ENCODE data around the gene ESR1.

The ESR1 gene

DNA sequence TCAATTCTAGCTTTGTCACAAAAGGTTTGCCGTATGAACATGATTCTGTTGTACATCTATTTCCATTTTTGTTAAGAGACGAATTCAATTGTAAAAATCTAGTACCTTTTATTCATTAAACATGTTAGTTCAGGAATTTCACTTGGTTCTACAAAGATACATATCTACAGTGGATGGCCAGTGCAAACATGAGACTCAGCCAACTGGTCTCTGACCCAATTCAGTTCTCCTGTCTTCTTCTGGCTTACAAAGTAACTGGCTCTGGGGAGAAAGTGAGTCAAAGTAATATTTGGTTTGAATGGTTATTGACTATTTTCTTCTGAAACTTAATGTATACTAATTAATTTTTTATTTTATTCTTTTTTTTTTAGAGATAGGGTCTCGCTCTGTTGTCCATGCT, 70.0 kb downstream of the ESR1 start:
- Histone ChIP-seq H2AFZ (ENCODE audit: low read depth) (no peak overlapping the region), H3K27me3 (ENCODE audit: insufficient read depth, low read depth) (no peaks in the 10 kb centered on the region), H3K4me3 (IDR thresholded peaks at IDR 0.05; ENCODE audit: insufficient read depth, low read depth, low read length) (no peak overlapping the region), H3K4me2 (no peak overlapping the region), H4K20me1 (ENCODE audit: insufficient read depth) (no peaks in the 10 kb centered on the region), H3K36me3 (ENCODE audit: insufficient read depth) (no peaks in the 10 kb centered on the region), H3K79me2 (ENCODE audit: insufficient read depth, low read depth) (no peaks in the 10 kb centered on the region), H3K9ac (no peak overlapping the region), H3K4me1 (ENCODE audit: low read depth, poor library complexity, severe bottlenecking) (no peaks in the 10 kb centered on the region), H3K27ac (no peak overlapping the region)
- TF ChIP-seq, protein P1, sequence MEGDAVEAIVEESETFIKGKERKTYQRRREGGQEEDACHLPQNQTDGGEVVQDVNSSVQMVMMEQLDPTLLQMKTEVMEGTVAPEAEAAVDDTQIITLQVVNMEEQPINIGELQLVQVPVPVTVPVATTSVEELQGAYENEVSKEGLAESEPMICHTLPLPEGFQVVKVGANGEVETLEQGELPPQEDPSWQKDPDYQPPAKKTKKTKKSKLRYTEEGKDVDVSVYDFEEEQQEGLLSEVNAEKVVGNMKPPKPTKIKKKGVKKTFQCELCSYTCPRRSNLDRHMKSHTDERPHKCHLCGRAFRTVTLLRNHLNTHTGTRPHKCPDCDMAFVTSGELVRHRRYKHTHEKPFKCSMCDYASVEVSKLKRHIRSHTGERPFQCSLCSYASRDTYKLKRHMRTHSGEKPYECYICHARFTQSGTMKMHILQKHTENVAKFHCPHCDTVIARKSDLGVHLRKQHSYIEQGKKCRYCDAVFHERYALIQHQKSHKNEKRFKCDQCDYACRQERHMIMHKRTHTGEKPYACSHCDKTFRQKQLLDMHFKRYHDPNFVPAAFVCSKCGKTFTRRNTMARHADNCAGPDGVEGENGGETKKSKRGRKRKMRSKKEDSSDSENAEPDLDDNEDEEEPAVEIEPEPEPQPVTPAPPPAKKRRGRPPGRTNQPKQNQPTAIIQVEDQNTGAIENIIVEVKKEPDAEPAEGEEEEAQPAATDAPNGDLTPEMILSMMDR (conservative IDR thresholded peaks at IDR 0.05; ENCODE audit: low read depth, low read length) = no peak

DNA sequence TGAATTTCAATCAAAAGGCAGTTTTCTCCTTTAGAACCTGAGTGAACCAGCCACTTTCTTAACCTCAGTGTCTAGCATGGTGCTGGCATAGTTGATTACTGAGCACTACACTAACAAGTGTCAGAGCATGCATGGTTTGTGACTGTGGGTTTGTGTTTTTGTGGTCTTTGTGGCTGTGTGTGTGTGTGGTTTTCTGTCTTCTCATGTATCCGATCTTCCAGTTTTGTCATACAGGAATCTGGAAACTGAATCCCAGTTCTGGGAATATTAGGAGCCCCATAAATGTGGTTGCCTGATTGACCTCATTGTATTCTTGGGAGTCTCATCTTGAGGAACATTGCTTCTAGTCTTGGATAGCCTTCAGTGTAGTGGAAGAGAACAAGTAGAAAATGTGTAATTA, 73.7 kb downstream of the ESR1 start:
- H3K27me3 ChIP-seq (ENCODE audit: insufficient read depth, low read depth) = no peaks in the 10 kb centered on the region
- no peaks in the 10 kb centered on the region for H3K36me3 ChIP-seq (ENCODE audit: insufficient read depth)
- H3K27ac ChIP-seq = no peak overlapping the region
- H3K9ac ChIP-seq = no peak overlapping the region
- H2AFZ ChIP-seq (ENCODE audit: low read depth) = no peak overlapping the region
- TF ChIP-seq, protein P1 (conservative IDR thresholded peaks at IDR 0.05; ENCODE audit: low read depth, low read length) = no peak
- no peaks in the 10 kb centered on the region for H3K79me2 ChIP-seq (ENCODE audit: insufficient read depth, low read depth)
- H3K4me2 ChIP-seq = no peak overlapping the region
- H4K20me1 ChIP-seq (ENCODE audit: insufficient read depth) = no peaks in the 10 kb centered on the region
- peaks cover 13% of the 10 kb centered on the region for H3K4me1 ChIP-seq (ENCODE audit: low read depth, poor library complexity, severe bottlenecking)
- H3K4me3 ChIP-seq (IDR thresholded peaks at IDR 0.05; ENCODE audit: insufficient read depth, low read depth, low read length) = no peak overlapping the region

DNA sequence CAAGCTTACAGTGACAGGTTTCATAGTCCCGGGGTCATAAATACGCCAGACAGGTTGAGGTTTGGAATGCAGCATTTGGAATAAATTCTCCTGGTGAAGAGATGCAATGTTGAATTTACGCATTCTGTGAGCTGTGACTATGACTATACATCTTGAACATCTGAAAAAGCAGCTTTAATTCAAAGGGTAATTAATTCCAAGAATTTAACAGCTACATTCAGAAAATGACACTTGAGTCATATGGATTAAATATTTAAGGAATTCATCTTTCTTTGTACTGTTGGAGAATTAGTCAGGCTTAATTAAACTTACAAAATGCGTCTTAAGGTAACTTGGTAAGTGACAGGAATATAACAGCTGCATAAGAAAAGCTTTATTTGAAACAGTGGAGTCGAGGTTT, 74.7 kb downstream of the ESR1 start:
- H3K27ac ChIP-seq = no peak overlapping the region
- peaks cover 13% of the 10 kb centered on the region for H3K4me1 ChIP-seq (ENCODE audit: low read depth, poor library complexity, severe bottlenecking)
- no peak overlapping the region for H3K4me2 ChIP-seq

DNA sequence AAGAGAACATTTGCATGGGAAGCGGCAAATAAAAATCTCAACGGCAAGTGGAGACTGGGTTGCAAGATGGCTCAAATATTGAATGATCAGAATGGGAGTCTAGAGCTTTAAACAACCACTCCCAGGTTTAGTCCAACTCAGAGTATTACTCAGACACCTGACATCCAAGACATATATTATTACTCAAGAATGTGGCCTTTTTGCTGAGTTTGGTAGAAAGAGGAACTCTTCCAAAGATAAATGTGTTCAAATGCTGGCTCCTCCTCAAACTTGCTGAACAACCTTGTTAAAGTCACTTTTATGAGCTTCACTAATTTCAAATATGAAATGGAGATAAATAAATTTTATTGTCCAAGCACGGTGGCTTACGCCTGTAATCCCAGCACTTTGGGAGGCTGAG, 77.8 kb downstream of the ESR1 start:
- Histone ChIP-seq H3K27me3 (ENCODE audit: insufficient read depth, low read depth) (no peaks in the 10 kb centered on the region), H2AFZ (ENCODE audit: low read depth) (no peak overlapping the region), H3K4me1 (ENCODE audit: low read depth, poor library complexity, severe bottlenecking) (peaks cover 13% of the 10 kb centered on the region), H3K27ac (no peak overlapping the region), H3K4me3 (IDR thresholded peaks at IDR 0.05; ENCODE audit: insufficient read depth, low read depth, low read length) (no peak overlapping the region), H3K36me3 (ENCODE audit: insufficient read depth) (no peaks in the 10 kb centered on the region), H3K79me2 (ENCODE audit: insufficient read depth, low read depth) (peaks cover 15% of the 10 kb centered on the region; the same call in 1 of the 2 replicates), H4K20me1 (ENCODE audit: insufficient read depth) (no peaks in the 10 kb centered on the region), H3K4me2 (no peak overlapping the region), H3K9ac (no peak overlapping the region)
- TF ChIP-seq, protein P1 (conservative IDR thresholded peaks at IDR 0.05; ENCODE audit: low read depth, low read length) = no peak

More for the DNA sequence above, 74.7 kb downstream of the ESR1 start:
- Histone ChIP-seq H2AFZ (ENCODE audit: low read depth) (no peak overlapping the region), H4K20me1 (ENCODE audit: insufficient read depth) (no peaks in the 10 kb centered on the region), H3K4me3 (IDR thresholded peaks at IDR 0.05; ENCODE audit: insufficient read depth, low read depth, low read length) (no peak overlapping the region), H3K79me2 (ENCODE audit: insufficient read depth, low read depth) (no peaks in the 10 kb centered on the region), H3K9ac (no peak overlapping the region), H3K27me3 (ENCODE audit: insufficient read depth, low read depth) (no peaks in the 10 kb centered on the region), H3K36me3 (ENCODE audit: insufficient read depth) (no peaks in the 10 kb centered on the region)
- TF ChIP-seq, protein P1 (conservative IDR thresholded peaks at IDR 0.05; ENCODE audit: low read depth, low read length) = no peak

Measured in KMS-11 (cell line).